Small intestine (tissue), 7 donors: ENCODE measurements around the gene DHRS7. TPM values are rescaled to one million over a fixed set of nuclear protein-coding genes. Genes with fewer than 3 reads are reported as not detected.
A peak's percentile ranks its signal among the peaks of the same experiment; 100 is the strongest.

Source experiments
- DNase-seq, 2 donors: peaks; one replicate each; pipeline versions ENCODE4 v3.0.0 to v3.0.0-alpha.2; 2013
- FAIRE-seq: peaks from 2 replicates; lab custom pipeline; 2012; peaks lifted over from hg19 to GRCh38; lab: Jason Lieb, UNC
- H3K27ac ChIP-seq, 3 donors: one replicate each; pipeline ENCODE4 v1.5.1; 2013; ENCODE audit warnings: low read length in 2 of 3, mild to moderate bottlenecking in 2 of 3, control low read depth in 1 of 3, inconsistent platforms in 1 of 3, low read depth in 1 of 3, moderate library complexity in 1 of 3
- H3K27me3 ChIP-seq, 3 donors: one replicate each; pipeline ENCODE4 v1.6.1; 2013; ENCODE audit warnings: low read length in 3 of 3, inconsistent platforms in 1 of 3; ENCODE audit not compliant: control insufficient read depth in 3 of 3, insufficient read depth in 3 of 3
- H3K36me3 ChIP-seq, 3 donors: one replicate each; pipeline ENCODE4 v1.6.1; 2013; ENCODE audit warnings: low read length in 3 of 3, inconsistent platforms in 1 of 3, low read depth in 1 of 3, mild to moderate bottlenecking in 1 of 3, moderate library complexity in 1 of 3; ENCODE audit not compliant: control insufficient read depth in 3 of 3, insufficient read depth in 2 of 3
- H3K4me1 ChIP-seq, 3 donors: one replicate each; pipeline ENCODE4 v1.6.1; 2013; ENCODE audit warnings: low read length in 2 of 3, inconsistent platforms in 1 of 3, low read depth in 1 of 3, mild to moderate bottlenecking in 1 of 3, moderate library complexity in 1 of 3; ENCODE audit not compliant: control insufficient read depth in 3 of 3, insufficient read depth in 2 of 3
- H3K4me3 ChIP-seq, 3 donors: one replicate each; pipeline ENCODE4 v1.5.1; 2013; ENCODE audit warnings: low read length in 3 of 3, control low read depth in 1 of 3, inconsistent platforms in 1 of 3, low read depth in 1 of 3, mild to moderate bottlenecking in 1 of 3, moderate library complexity in 1 of 3
- H3K9me3 ChIP-seq, 2 donors: one replicate each; pipeline ENCODE4 v1.6.1; 2013; ENCODE audit warnings: low read depth in 1 of 2, low read length in 1 of 2; ENCODE audit not compliant: control insufficient read depth in 2 of 2, insufficient read depth in 1 of 2
- WGBS, 3 donors: extraction: QIAGEN DNeasy Blood & Tissue Kit; methylation state at CpG; one replicate each; pipeline ENCODE4 v1.1.7; 2013; 5-methylcytosine and 5-hydroxymethylcytosine counted together
- polyA plus RNA-seq, 4 donors: library from polyadenylated mRNA; stranded (reverse) in 3 of 4; unstranded in 1 of 4; fragments of 200-250 nt in 3 of 4; fragments of 120-200 nt in 1 of 4; gene quantifications; one replicate each; pipeline versions ENCODE4 v1.2.1 to v1.2.3, GENCODE V29; 2013
- donor health status: healthy with polysubstance abuse.
- donor health status: control.
- donor health status: control.
- donor health status: Bipolar disorder and iron deficiency.
- donor health status: healthy.

Gene DHRS7
- polyA plus RNA-seq, 4 donors: 78.7 to 302 (median 132) TPM

DNA sequence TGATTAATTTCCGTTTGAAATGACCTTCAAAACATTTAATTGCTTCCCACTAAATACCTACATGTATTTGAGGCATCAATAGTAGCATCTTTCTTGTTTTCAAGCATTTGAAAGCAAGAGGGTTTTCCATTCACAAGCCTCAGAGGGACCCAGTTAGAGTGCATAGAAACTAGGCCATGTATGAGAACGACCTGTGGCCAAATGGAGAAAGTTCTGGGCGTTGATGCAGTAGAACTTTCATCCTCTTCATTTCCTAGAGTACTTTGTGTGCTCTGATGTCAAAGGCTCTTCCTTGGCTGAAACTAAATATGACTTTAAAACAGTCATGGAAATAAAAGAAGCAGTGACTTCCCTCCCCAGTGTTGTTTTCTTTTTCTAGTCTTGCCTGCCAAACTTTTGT, 944 bp upstream of the DHRS7 start:
- FAIRE-seq (no peak), DNase-seq (peak in 1 of 2 donors; percentile 13)
- 39 to 61% (median 48%) methylated on average over 3 of the region's 3 CpGs for WGBS, 3 donors
- Histone ChIP-seq H3K4me1 (peaks cover 2 to 8% (median 3%) of the 10 kb centered on the region in 3 donors), H3K27ac (peak overlapping the region in 1 of 3 donors; percentile 99), H3K9me3 (peaks cover 0 to 4% of the 10 kb centered on the region in 2 donors), H3K36me3 (peaks cover 0 to 8% (median 0%) of the 10 kb centered on the region in 3 donors), H3K27me3 (no peaks in the 10 kb centered on the region), H3K4me3 (no peak overlapping the region)

DNA sequence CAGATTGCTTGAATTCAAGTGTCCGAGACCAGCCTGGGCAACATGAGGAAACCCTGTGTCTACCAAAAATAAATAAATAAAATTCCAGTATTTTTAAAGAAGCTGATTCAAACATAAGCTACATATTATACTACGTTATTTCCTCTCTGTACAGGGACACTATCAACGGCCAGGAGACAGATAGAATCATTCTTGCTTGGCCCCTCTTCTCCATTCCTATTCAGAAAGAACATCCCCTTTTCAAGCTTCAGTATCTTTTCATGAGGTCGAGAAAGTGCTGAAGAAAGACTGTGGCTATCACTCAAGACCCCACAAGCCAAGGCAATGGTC, 314 bp upstream of the DHRS7 start:
- no peak for FAIRE-seq
- Histone ChIP-seq H3K27me3 (no peaks in the 10 kb centered on the region), H3K36me3 (peaks cover 0 to 10% (median 0%) of the 10 kb centered on the region in 3 donors), H3K4me3 (peak overlapping the region; percentile 70 to 90 (median 82)), H3K4me1 (peaks cover 2 to 8% (median 3%) of the 10 kb centered on the region in 3 donors), H3K9me3 (no peaks in the 10 kb centered on the region), H3K27ac (peak overlapping the region; percentile 95 to 99 (median 96))
- 1 to 7% (median 6%) methylated on average over 4 of the region's 4 CpGs for WGBS, 3 donors
- no peak for DNase-seq

DNA sequence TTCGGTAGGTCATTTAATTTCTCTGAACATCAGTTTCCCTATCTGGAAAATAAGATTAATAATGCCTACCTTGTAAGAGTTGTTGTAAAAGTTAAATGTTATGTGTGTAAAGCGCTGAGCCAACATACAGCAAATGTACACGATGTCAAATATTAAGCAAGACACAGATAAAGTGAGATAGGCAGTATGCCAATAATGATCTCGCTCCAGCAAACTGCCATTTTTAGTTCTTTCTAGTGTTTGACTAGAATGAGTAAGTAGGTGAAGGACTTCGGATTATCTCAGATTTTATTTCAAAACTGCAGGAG, 840 bp downstream of the DHRS7 start:
- peaks cover 2 to 8% (median 3%) of the 10 kb centered on the region in 3 donors for H3K4me1 ChIP-seq
- 1 to 9% (median 6%) methylated on average over 5 of the region's 5 CpGs for WGBS, 3 donors
- H3K27ac ChIP-seq: peak overlapping the region; percentile 95 to 99 (median 96)
- peak overlapping the region; percentile 70 to 90 (median 82) for H3K4me3 ChIP-seq
- peaks cover 0 to 12% (median 0%) of the 10 kb centered on the region in 3 donors for H3K36me3 ChIP-seq
- H3K9me3 ChIP-seq: no peaks in the 10 kb centered on the region
- H3K27me3 ChIP-seq: no peaks in the 10 kb centered on the region
- FAIRE-seq (no peak), DNase-seq (peak; percentile 78 to 86)

DNA sequence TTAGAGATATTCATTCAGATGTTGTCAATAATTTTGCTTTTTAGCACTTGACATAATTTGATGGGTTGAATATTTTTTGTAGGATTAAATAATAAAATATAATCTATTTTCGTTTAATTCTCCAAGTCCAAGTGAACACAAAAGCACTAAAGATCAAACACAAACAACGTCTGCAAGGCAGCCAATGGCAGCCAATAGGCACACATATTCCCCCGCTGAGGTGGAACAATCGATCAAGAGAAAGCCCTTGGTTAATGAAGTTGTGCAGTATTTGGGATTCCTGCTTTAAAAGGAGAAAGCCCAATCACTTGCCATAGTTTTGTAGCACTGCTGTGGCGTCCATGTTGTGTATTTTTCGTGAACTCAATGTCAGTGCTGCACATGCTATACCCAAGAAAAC, 1.5 kb downstream of the DHRS7 start:
- Histone ChIP-seq H3K27me3 (no peaks in the 10 kb centered on the region), H3K9me3 (no peaks in the 10 kb centered on the region), H3K4me1 (peaks cover 2 to 8% (median 3%) of the 10 kb centered on the region in 3 donors), H3K4me3 (peak overlapping the region in 2 of 3 donors; percentile 82 to 90), H3K36me3 (peaks cover 0 to 12% (median 0%) of the 10 kb centered on the region in 3 donors), H3K27ac (peak overlapping the region in 1 of 3 donors; percentile 99)
- WGBS, 3 donors: 30 to 65% (median 57%) methylated on average over 6 of the region's 6 CpGs
- DNase-seq (peak in 1 of 2 donors; percentile 26), FAIRE-seq (no peak)

DNA sequence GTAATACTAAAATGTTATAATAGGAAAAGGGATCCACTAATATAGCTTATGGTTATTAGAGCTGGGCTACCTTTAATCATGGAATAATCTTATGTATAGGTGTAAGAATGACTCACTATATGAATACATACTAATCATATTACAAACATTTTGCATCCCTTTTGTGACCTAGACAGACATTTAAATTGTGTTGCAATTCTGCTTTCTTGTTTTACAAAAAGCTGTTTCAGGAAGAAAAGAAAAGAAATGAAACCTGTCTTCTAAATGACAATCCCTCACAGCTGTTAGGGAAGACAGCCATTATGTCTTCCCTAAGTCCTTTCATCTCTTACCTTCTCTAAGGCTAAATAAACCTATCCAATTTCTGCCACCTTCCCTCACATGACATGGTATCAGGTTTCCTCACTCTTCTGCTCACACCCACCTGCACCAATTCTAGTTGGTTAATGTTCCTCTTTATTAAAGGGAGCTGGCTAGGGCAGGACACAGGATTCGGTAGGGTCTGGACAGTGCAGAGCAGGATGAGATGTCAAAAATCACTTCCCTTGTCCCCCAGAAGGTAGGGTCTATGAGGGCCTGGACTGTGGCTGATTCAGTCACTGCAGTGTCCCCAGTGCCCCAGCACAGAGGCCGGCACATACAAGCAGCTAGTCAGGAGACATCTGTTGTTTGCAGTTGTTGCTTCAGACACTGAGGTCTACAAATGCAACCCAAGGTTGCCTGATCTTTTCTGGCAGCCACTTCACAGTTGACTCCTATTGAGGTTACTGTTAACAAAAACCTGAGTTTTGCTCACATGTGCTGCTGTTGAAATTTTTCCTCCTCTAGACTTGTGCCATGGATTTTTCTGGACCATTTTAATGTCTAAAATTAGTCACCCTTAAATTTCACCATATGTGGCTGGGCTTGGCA, 3.7 kb downstream of the DHRS7 start:
- no peaks in the 10 kb centered on the region for H3K27me3 ChIP-seq
- DNase-seq (peak in 1 of 2 donors; percentile 16), FAIRE-seq (no peak)
- no peak overlapping the region for H3K4me3 ChIP-seq
- H3K27ac ChIP-seq: no peak overlapping the region
- WGBS, 3 donors: 78 to 82% (median 80%) methylated on average over 2 of the region's 2 CpGs
- H3K4me1 ChIP-seq: peaks cover 2 to 8% (median 5%) of the 10 kb centered on the region in 3 donors
- H3K36me3 ChIP-seq: peaks cover 0 to 12% (median 0%) of the 10 kb centered on the region in 3 donors
- H3K9me3 ChIP-seq: no peaks in the 10 kb centered on the region

DNA sequence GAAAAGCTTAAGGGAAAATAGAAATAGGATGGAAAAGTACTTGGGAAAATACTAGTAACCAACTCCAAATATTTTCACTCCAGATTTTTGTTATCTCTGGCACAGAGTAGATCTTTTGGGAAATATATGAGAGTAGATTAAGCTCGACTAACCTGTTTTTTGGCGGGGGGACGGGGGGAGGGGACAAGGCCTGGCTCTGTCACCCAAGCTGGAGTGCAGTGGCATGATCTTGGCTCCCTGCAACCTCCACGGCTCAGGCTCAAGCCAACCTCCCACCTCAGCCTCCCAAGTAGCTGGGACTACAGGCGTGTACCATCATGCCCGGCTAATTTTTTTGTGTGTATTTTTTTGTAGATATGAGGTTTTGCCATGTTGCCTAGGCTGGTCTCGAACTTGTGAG, 4.8 kb downstream of the DHRS7 start:
- FAIRE-seq: no peak
- no peak overlapping the region for H3K4me3 ChIP-seq
- no peaks in the 10 kb centered on the region for H3K9me3 ChIP-seq
- no peak for DNase-seq
- peaks cover 0 to 12% (median 0%) of the 10 kb centered on the region in 3 donors for H3K36me3 ChIP-seq
- H3K4me1 ChIP-seq: peaks cover 2 to 5% (median 3%) of the 10 kb centered on the region in 3 donors
- no peaks in the 10 kb centered on the region for H3K27me3 ChIP-seq
- WGBS, 3 donors: 90 to 95% (median 91%) methylated on average over 7 of the region's 7 CpGs
- H3K27ac ChIP-seq: no peak overlapping the region

DNA sequence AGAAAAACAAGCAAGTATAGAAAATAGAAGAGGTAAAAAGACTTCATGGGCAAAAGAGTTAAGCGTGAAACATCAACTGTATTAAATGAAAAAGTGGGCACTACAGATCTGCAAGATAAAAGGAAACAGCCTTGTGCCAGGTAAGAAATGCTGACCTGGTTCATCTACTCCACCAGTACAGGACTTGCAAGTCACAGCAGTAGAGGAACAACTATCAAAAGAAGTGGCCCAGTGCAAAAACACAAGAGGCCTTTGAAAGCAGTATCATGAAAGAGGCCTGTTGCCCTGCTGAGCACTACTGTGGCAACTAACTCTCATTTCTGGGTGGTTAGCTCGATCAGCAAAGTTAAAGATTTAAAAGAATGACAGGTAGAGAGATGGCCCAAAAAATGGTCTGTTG, 10.5 kb downstream of the DHRS7 start:
- Histone ChIP-seq H3K4me3 (no peak overlapping the region), H3K27ac (no peak overlapping the region), H3K36me3 (peaks cover 6 to 16% (median 13%) of the 10 kb centered on the region in 3 donors), H3K4me1 (peaks cover 0 to 6% (median 0%) of the 10 kb centered on the region in 3 donors), H3K27me3 (no peaks in the 10 kb centered on the region), H3K9me3 (no peaks in the 10 kb centered on the region)
- FAIRE-seq (no peak), DNase-seq (no peak)
- 87 to 95% (median 91%) methylated on average over 2 of the region's 2 CpGs for WGBS, 3 donors

DNA sequence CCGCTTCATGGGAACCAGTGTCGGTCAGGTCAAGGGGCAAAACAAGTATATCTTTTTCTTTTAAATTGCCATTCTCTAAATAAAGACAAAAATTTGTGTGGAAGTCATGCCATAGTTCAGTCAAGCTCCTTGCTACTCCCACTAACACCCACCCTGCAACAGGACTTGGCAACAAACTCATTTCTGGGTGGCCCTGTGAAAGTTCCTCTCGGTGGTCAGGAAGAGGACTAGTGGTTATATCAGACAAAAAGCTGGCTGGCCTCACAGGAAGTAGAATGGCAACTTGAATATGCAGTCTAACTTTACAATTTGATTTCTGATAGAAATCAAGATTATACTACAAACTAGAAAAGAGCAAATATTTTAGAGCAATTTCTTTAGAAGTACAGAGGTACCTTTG, 11.2 kb downstream of the DHRS7 start:
- FAIRE-seq (no peak), DNase-seq (no peak)
- Histone ChIP-seq H3K27ac (no peak overlapping the region), H3K27me3 (no peaks in the 10 kb centered on the region), H3K4me1 (peaks cover 0 to 6% (median 0%) of the 10 kb centered on the region in 3 donors), H3K4me3 (no peak overlapping the region), H3K9me3 (no peaks in the 10 kb centered on the region), H3K36me3 (peaks cover 6 to 19% (median 13%) of the 10 kb centered on the region in 3 donors)
- 81 to 91% (median 82%) methylated on average over 3 of the region's 3 CpGs for WGBS, 3 donors
